Peyer's patch (tissue), 4 donors: ENCODE results near the gene VGLL4. TPM values are rescaled to one million over a fixed set of nuclear protein-coding genes. Genes with fewer than 3 reads are reported as not detected.

Experiments used
- DNase-seq, 3 donors: peaks; one replicate each; pipeline ENCODE4 v3.0.0-alpha.2; 2017 to 2019
- H3K27ac ChIP-seq, 4 donors: fragments of 200-600 bp; sonication (generic); one replicate each; pipeline ENCODE4 v1.5.1; 2016 to 2019
- H3K27me3 ChIP-seq, 2 donors: fragments of 200-600 bp; sonication (generic); one replicate each; pipeline ENCODE4 v1.5.1; 2019
- H3K36me3 ChIP-seq, 3 donors: fragments of 200-600 bp; sonication (generic); one replicate each; pipeline ENCODE4 v1.5.1; 2016 to 2019
- H3K4me1 ChIP-seq, 4 donors: fragments of 200-600 bp; sonication (generic); one replicate each; pipeline ENCODE4 v1.5.1; 2016 to 2019
- H3K4me3 ChIP-seq, 4 donors: fragments of 200-600 bp; sonication (generic); 1 replicate in 3 of 4; 2 replicates in 1 of 4; pipeline ENCODE4 v1.5.1; 2016 to 2019; ENCODE audit warnings: mild to moderate bottlenecking in 1 of 4
- H3K9me3 ChIP-seq, 4 donors: fragments of 200-600 bp; sonication (generic); one replicate each; pipeline ENCODE4 v1.5.1; 2016 to 2019; ENCODE audit warnings: mild to moderate bottlenecking in 1 of 4
- CTCF ChIP-seq, 6 experiments: fragments of 450-650 bp in 4 of 6; fragments of 200-600 bp in 2 of 6; sonication (generic) in 1 of 6; IDR thresholded peaks; one replicate each; pipeline ENCODE4 v1.5.1; 2017 to 2019; ENCODE audit warnings: antibody characterized with exemption in 6 of 6, mild to moderate bottlenecking in 3 of 6, moderate library complexity in 1 of 6
- POLR2A ChIP-seq, 2 donors: fragments of 450-650 bp; IDR thresholded peaks; one replicate each; pipeline ENCODE4 v1.5.1; 2017; ENCODE audit warnings: antibody characterized with exemption in 2 of 2, mild to moderate bottlenecking in 2 of 2, moderate library complexity in 2 of 2
- total RNA-seq, 4 donors: library from RNA; depleted of rRNA; stranded (reverse); fragments of >200 nt; gene quantifications; one replicate each; pipeline ENCODE4 v1.1.0, GENCODE V29; 2016

Gene VGLL4
- total RNA-seq, 4 donors from 2014 or later, result 41.7 to 66.7 (median 59.4) TPM

- DNase-seq, result no peak
Measured at GRCh38 chr3:11641316-11641682, 2.4 kb downstream of the VGLL4 start.

GRCh38 chr3:11640009-11640673 lies 3.6 kb downstream of the VGLL4 start:
- Histone ChIP-seq H3K27ac (peak overlapping the region in 3 of 4 donors; percentile 21 to 94 (median 76)), H3K9me3 (no peaks in the 10 kb centered on the region), H3K4me3 (no peak overlapping the region), H3K36me3 (no peaks in the 10 kb centered on the region), H3K27me3 (no peaks in the 10 kb centered on the region), H3K4me1 (peaks cover 0 to 54% (median 0%) of the 10 kb centered on the region in 4 donors)
- TF ChIP-seq CTCF (IDR thresholded peaks at IDR 0.05) (no peak), POLR2A (IDR thresholded peaks at IDR 0.05) (no peak)
- no peak for DNase-seq

More at GRCh38 chr3:11641316-11641682, 2.4 kb downstream of the VGLL4 start:
- TF ChIP-seq POLR2A (IDR thresholded peaks at IDR 0.05), result no peak
- no peak for TF ChIP-seq CTCF (IDR thresholded peaks at IDR 0.05)
- Histone ChIP-seq H3K4me3 (peak overlapping the region in 3 of 4 donors; percentile 54 to 81 (median 64)), H3K4me1 (peaks cover 0 to 43% (median 0%) of the 10 kb centered on the region in 4 donors), H3K27me3 (no peaks in the 10 kb centered on the region), H3K36me3 (no peaks in the 10 kb centered on the region), H3K27ac (peak overlapping the region; percentile 76 to 94 (median 84)), H3K9me3 (no peaks in the 10 kb centered on the region)

GRCh38 chr3:11638495-11639358 lies 5.0 kb downstream of the VGLL4 start:
- TF ChIP-seq POLR2A (IDR thresholded peaks at IDR 0.05) (no peak), CTCF (IDR thresholded peaks at IDR 0.05) (no peak)
- no peaks in the 10 kb centered on the region for H3K9me3 ChIP-seq
- peak overlapping the region in 3 of 4 donors; percentile 13 to 94 (median 40) for H3K27ac ChIP-seq
- no peaks in the 10 kb centered on the region for H3K36me3 ChIP-seq
- no peak for DNase-seq
- peaks cover 0 to 63% (median 0%) of the 10 kb centered on the region in 4 donors for H3K4me1 ChIP-seq
- no peak overlapping the region for H3K4me3 ChIP-seq
- no peaks in the 10 kb centered on the region for H3K27me3 ChIP-seq

GRCh38 chr3:11637901-11638458 lies 5.7 kb downstream of the VGLL4 start:
- H3K27me3 ChIP-seq, result no peaks in the 10 kb centered on the region
- no peak overlapping the region for H3K4me3 ChIP-seq
- no peak for TF ChIP-seq POLR2A (IDR thresholded peaks at IDR 0.05)
- no peak for TF ChIP-seq CTCF (IDR thresholded peaks at IDR 0.05)
- no peak for DNase-seq
- H3K27ac ChIP-seq, result peak overlapping the region in 3 of 4 donors; percentile 13 to 94 (median 21)
- H3K4me1 ChIP-seq, result peaks cover 0 to 66% (median 0%) of the 10 kb centered on the region in 4 donors
- no peaks in the 10 kb centered on the region for H3K9me3 ChIP-seq
- H3K36me3 ChIP-seq, result no peaks in the 10 kb centered on the region

- Histone ChIP-seq H3K36me3 (no peaks in the 10 kb centered on the region), H3K4me1 (peaks cover 0 to 72% (median 0%) of the 10 kb centered on the region in 4 donors), H3K9me3 (no peaks in the 10 kb centered on the region), H3K27me3 (no peaks in the 10 kb centered on the region), H3K4me3 (no peak overlapping the region), H3K27ac (peak overlapping the region in 1 of 4 donors; percentile 94)
- DNase-seq, result no peak
- no peak for TF ChIP-seq CTCF (IDR thresholded peaks at IDR 0.05)
- TF ChIP-seq POLR2A (IDR thresholded peaks at IDR 0.05), result no peak
Measured at GRCh38 chr3:11636394-11636770, 7.3 kb downstream of the VGLL4 start.
